SJCRH30 (cell line): ENCODE results near the gene COA5. TPM values are rescaled to one million over a fixed set of nuclear protein-coding genes. Genes with fewer than 3 reads are reported as not detected.

Experiments
- DNase-seq, 2 experiments: peaks; one replicate each; pipeline ENCODE4 v3.0.0-alpha.2; 2015 to 2020
- H3K27ac ChIP-seq: fragments of 250-450 bp; sonication (Bioruptor Pico); 2 replicates; pipeline ENCODE4 v1.5.1; 2020; ENCODE audit warnings: mild to moderate bottlenecking, moderate library complexity
- H3K27me3 ChIP-seq: fragments of 250-450 bp; sonication (Bioruptor Pico); 2 replicates; pipeline ENCODE4 v1.5.1; 2020; ENCODE audit warnings: mild to moderate bottlenecking, moderate library complexity
- H3K36me3 ChIP-seq: fragments of 250-450 bp; sonication (Bioruptor Pico); 2 replicates; pipeline ENCODE4 v1.5.1; 2020; ENCODE audit warnings: mild to moderate bottlenecking, moderate library complexity
- H3K4me1 ChIP-seq: fragments of 250-450 bp; sonication (Bioruptor Pico); 2 replicates; pipeline ENCODE4 v1.5.1; 2020; ENCODE audit warnings: mild to moderate bottlenecking, moderate library complexity
- H3K4me3 ChIP-seq: fragments of 250-450 bp; sonication (Bioruptor Pico); 2 replicates; pipeline ENCODE4 v1.5.1; 2020; ENCODE audit warnings: mild to moderate bottlenecking, moderate library complexity
- H3K9me3 ChIP-seq: fragments of 250-450 bp; sonication (Bioruptor Pico); replicated peaks from 2 replicates; pipeline ENCODE4 v1.5.1; 2020; ENCODE audit warnings: mild to moderate bottlenecking, moderate library complexity
- total RNA-seq: library from RNA; depleted of rRNA; stranded (reverse); fragments of >200 nt; shearing (Covaris generic); gene quantifications from 2 replicates; pipeline ENCODE4 v1.2.3, GENCODE V29; 2014

The COA5 gene
- total RNA-seq, 1 experiment from 2014 or later, result 37.6 TPM

DNA sequence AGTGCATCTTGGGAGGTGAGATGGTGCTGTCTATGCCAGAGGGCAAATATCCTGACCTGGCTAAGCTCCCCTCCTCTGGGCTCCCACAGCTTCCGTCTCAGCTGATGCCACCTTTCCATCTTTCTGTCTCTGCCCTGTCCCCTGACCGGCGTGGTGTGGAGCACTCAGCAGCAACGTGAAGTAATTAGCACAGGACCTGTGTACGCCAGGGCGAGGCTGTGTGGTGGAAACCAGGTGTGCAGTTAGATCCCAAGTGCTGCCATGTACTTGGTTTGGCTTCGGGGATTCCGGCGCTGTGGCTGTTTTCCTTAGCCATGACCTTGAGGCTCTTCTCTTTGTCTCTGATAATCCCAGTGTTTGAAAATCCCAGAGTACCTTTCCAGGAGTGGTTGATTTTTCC, 36.5 kb downstream of the COA5 start:
- no peak overlapping the region for H3K4me3 ChIP-seq
- no peak overlapping the region for H3K27ac ChIP-seq
- H3K4me1 ChIP-seq, result no peaks in the 10 kb centered on the region
- no peaks in the 10 kb centered on the region for H3K27me3 ChIP-seq
- H3K9me3 ChIP-seq, result no peaks in the 10 kb centered on the region
- DNase-seq, result no peak
- 0 out of 2 replicates have a peak, but pooled peaks cover 1% of the 10 kb centered on the region for H3K36me3 ChIP-seq

DNA sequence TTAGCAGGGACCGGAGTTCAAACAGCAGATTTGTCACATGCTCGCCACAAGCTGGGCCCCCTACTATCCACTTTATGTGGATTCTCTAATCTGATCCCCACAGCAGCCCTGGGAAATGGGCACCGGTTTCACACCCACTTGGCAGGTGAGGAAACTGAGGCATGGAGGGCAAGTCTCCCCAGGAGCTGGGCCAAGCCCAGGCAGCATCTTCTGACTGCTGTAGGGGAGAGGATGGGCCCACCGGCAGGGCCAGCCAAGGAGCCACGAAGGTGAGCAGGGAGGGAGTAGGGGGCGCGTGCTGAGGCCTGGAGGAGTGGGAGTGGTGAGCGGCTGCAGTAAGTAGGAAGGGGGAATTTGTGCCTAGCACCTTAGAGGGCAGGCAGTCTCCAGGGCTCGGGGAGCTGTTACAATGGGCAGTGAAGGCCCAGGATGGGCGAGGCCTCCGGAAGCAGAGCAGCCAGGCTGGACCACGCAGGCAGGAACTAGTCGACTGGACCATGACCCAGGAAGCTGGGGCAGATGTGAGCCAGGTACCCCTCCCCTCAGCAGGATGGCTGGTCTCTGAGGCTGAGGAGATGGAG, 37.1 kb downstream of the COA5 start:
- H3K4me1 ChIP-seq, result no peaks in the 10 kb centered on the region
- H3K9me3 ChIP-seq, result no peaks in the 10 kb centered on the region
- H3K27me3 ChIP-seq, result no peaks in the 10 kb centered on the region
- no peak overlapping the region for H3K27ac ChIP-seq
- DNase-seq, result no peak
- 0 out of 2 replicates have a peak, but pooled peaks cover 5% of the 10 kb centered on the region for H3K36me3 ChIP-seq
- H3K4me3 ChIP-seq, result no peak overlapping the region

DNA sequence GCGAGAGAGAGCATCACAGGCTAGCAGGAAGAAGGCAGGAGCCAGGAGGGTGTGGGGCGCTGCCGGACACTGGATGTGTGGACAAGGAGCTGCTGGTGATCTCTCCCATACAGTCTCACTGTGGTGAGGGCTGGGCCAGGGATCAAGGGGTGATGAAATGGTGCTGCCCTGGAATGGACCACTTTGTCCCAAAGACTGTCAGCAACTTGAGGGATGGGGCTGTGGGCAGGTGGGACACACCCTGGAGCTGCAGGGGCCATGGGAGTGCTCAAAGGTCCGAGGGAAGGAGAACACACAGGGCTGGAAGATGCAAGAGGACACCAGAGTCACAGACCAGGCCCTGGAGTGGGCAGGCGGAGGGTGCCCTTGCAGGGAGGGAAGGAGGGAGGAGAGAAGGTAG, 38.0 kb downstream of the COA5 start:
- no peak for DNase-seq
- no peaks in the 10 kb centered on the region for H3K27me3 ChIP-seq
- no peak overlapping the region for H3K4me3 ChIP-seq
- no peaks in the 10 kb centered on the region for H3K9me3 ChIP-seq
- H3K36me3 ChIP-seq, result 0 out of 2 replicates have a peak, but pooled peaks cover 5% of the 10 kb centered on the region
- H3K4me1 ChIP-seq, result no peaks in the 10 kb centered on the region
- H3K27ac ChIP-seq, result no peak overlapping the region

DNA sequence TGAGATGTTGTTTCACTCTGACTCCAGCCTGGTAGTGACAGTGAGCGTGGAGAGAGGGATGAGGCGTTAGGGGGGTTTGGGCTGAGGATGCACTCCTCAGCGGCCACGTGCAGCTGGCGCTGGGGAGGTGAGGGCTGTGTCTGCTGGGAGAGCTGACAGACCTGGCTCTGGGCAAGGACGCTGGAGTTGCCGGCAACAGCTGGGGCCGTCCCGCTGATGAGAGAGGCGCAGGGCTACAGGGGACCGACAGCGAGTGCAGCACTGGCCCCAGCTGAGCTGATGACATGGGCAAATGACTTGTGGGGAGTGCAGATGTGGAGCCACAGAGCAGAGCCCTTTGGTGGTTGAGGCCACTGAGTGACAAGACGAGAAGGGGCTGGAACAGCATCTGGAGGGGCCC, 38.4 kb downstream of the COA5 start:
- H3K4me3 ChIP-seq, result no peak overlapping the region
- DNase-seq, result no peak
- no peak overlapping the region for H3K27ac ChIP-seq
- H3K27me3 ChIP-seq, result no peaks in the 10 kb centered on the region
- no peaks in the 10 kb centered on the region for H3K4me1 ChIP-seq
- H3K9me3 ChIP-seq, result no peaks in the 10 kb centered on the region
- 0 out of 2 replicates have a peak, but pooled peaks cover 5% of the 10 kb centered on the region for H3K36me3 ChIP-seq

DNA sequence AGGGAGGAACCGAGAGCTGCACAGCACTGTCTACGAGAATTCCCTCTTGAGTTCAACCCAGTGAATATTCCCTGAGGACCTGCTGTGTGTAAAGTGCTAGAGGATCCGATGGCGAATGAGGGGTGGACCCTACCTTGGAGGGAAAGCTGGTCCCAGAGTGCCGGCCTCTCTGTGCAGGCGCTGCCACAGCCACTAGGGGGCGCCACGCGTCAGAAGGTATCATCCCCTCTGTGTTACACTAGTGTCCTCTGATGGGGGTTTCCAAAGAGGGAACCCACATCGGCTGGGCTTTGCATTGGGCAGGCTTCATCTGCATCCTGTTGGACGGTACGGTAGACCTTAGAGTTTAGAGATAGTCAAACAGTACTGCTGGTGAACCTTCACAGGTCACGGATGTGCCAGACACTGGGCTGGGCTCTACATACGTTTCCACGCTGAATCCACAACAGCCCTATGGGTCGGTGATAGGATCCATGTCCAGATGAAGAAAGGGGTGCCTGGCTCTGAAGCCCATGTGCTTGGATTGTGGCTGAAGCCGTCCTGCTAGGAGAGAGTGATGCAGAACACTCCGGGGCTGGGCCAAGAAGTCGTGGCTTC, 39.0 kb downstream of the COA5 start:
- Histone ChIP-seq H3K4me1 (no peaks in the 10 kb centered on the region), H3K9me3 (no peaks in the 10 kb centered on the region), H3K27me3 (no peaks in the 10 kb centered on the region), H3K36me3 (peaks cover 5% of the 10 kb centered on the region), H3K4me3 (no peak overlapping the region), H3K27ac (no peak overlapping the region)
- peak; percentile 60 to 68 for DNase-seq

DNA sequence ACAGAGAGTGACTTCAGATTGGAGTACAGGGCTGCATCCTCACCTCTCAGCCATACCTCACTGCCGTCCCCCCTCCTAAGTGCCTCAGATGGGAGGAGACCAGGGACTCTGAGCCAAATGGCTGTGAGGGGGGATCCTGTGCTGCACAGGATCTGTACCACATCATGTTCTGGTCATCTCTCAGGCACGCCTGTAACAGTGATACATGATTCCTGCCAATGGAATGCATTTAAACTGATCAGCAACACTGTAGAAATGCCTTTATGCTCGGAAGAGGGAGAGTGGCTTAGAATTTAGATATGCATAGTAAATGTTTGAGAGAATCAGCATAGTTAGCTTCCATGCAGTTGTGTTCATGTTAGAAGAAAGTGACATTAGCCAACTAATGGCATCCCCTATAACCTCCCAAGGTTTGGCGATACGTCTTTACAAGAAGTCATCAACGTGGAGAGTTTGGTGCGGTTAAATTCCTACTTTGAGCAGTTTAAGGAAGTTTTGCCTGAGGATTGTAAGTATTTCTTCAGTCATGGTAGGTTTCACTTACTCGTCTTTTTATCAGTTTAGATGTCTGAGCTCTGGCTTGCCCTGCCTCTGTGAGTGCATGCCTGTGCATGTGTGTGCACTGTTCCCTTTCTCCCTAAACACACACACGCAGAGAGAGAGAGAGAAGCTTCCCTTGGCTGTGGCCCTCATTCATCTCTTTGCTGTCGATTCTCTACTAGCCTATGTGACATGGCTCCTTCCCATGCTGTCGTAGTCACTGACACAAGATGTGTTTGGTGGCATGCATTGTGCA, 40.0 kb downstream of the COA5 start:
- Histone ChIP-seq H3K27ac (no peak overlapping the region), H3K4me1 (no peaks in the 10 kb centered on the region), H3K9me3 (no peaks in the 10 kb centered on the region), H3K4me3 (no peak overlapping the region), H3K36me3 (peaks cover 5% of the 10 kb centered on the region), H3K27me3 (no peaks in the 10 kb centered on the region)
- DNase-seq, result no peak

DNA sequence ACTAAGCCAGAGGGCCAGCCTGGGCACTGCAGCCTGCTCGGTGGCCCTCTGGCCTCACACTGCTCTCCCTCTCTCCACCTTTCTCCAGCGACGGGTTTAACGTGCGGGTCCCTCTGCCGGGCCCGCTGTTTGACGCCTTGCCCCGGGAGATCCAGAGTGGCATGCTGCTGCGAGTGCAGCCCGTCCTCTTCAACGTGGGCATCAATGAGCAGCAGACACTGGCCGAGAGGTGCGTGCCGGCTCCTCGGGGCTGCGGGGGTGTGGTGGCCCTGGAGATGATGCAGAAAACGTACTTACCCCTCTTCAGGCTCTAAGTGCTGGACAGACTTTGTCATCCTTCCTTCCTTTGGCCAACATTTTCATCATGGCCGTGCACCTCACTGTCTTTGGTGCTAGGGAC, 42.4 kb downstream of the COA5 start:
- Histone ChIP-seq H3K27me3 (no peaks in the 10 kb centered on the region), H3K36me3 (peaks cover 5% of the 10 kb centered on the region), H3K4me3 (no peak overlapping the region), H3K27ac (no peak overlapping the region), H3K4me1 (no peaks in the 10 kb centered on the region), H3K9me3 (no peaks in the 10 kb centered on the region)
- DNase-seq, result no peak

DNA sequence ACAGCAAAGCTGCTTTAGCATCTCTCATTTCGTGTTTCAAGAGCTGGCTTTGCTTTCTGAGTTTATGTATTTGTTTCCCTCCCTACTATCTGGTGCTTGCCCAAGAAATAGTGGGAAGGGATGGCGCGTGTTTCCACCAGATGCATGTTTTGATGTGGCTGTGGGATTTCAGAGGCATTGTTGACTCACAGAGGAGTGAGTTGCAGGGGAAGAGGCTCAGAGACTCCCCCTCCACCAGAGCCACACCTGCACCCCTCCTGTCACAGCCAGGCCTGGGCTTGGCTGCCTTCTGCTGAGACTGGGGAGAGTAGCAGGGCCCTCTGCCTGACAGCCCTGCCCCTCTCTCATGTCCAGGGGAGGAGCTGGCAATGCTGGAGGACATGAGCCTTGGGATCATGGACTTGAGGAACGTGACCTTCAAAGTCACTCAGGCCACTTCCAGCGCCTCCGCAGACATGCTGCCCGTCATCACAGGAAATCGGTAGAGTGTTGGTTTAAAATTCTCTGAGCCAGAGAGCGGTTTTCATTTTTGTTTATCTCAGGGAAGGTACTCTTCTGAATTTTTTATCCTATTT, 42.9 kb downstream of the COA5 start:
- H3K27ac ChIP-seq, result no peak overlapping the region
- H3K36me3 ChIP-seq, result peaks cover 5% of the 10 kb centered on the region

DNA sequence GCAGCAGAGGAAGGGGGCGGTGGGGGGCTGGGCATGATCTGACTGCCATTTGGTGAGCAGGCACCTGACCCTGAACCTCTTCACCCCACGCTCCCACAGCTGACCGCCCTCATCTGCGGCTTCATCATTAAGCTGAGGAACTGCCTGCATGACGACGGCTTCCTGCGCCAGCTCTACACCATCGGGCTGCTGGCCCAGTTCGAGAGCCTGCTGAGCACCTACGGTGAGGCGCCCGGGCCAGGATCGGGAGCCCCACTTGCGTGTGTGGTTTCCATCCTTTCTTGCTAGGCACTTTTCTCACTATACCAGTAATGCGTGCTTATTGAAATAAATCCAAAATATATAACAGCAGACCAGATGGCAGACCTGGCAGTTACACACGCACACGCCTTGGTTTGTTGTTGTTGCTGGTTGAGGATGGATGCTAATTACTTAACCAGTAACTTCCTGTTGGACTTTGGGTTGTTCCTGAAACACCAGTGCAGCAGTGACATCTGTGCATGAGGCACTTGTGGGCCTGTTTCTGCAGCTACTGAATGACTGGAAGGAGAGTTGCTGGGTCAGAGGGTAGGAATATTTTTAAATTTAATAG, 43.7 kb downstream of the COA5 start:
- Histone ChIP-seq H3K4me3 (no peak overlapping the region), H3K4me1 (no peaks in the 10 kb centered on the region)

More for the DNA sequence above, 42.9 kb downstream of the COA5 start:
- Histone ChIP-seq H3K9me3 (no peaks in the 10 kb centered on the region), H3K27me3 (no peaks in the 10 kb centered on the region), H3K4me3 (no peak overlapping the region), H3K4me1 (no peaks in the 10 kb centered on the region)
- DNase-seq, result no peak

DNA sequence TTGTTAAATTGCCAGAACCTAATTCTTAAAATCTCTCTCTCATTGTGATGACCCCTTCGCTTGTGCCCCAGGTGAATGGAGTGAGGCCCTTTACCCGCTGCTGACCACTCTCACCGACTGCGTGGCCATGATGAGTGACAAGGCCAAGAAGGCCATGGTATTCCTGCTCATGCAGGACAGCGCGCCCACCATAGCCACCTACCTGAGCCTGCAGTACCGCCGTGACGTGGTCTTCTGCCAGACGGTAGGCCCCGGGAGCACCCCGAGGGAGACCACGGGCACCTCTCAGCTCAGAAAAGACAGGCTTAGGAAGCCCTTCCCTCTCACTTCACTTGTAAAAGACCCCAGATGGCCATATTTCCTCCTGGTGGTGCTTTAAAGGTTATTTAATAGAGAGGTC, 44.9 kb downstream of the COA5 start:
- Histone ChIP-seq H3K27me3 (no peaks in the 10 kb centered on the region), H3K27ac (no peak overlapping the region), H3K4me3 (no peak overlapping the region), H3K36me3 (peaks cover 10% of the 10 kb centered on the region), H3K9me3 (no peaks in the 10 kb centered on the region), H3K4me1 (no peaks in the 10 kb centered on the region)
- no peak for DNase-seq

More for the DNA sequence above, 43.7 kb downstream of the COA5 start:
- H3K27me3 ChIP-seq, result no peaks in the 10 kb centered on the region
- H3K9me3 ChIP-seq, result no peaks in the 10 kb centered on the region
- DNase-seq, result no peak
- peaks cover 5% of the 10 kb centered on the region for H3K36me3 ChIP-seq
- H3K27ac ChIP-seq, result no peak overlapping the region

DNA sequence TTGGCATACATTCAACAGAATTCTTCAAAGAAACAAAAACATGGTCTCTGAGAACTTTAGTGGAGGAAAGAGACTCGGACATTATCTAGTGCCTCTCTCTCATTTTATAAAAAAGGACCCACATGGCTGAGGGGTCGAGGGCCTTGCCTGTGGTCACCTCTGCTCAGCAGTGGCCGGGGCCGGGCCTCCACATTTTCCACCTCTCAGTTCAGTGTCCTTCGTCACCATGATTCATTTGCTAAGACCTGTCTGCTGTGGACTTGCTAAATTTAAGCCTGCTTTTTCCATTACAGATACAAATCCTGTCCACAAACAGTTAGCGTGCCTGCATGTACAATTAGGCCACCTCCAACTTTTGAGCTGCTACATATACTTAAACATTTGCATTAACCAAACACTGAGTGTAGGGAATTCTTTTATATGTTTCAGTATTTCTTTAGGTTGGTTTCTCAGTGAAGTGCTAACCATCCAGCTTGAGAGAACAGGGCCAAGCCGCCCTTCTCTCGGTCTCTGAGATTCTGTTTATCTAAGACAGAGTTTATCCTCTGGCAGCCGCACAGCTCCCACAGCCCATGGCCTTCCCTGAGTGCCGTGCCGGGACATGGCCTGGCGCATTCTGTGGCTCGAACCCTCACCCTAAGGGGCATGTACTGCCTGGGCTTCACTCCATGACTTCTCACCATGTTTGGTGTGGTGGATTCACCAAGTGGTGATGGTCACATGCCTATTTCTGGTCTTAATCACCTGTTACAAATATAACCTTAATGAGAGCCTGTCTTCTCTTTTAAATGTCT, 46.2 kb downstream of the COA5 start:
- no peak for DNase-seq
- peaks cover 10% of the 10 kb centered on the region for H3K36me3 ChIP-seq

DNA sequence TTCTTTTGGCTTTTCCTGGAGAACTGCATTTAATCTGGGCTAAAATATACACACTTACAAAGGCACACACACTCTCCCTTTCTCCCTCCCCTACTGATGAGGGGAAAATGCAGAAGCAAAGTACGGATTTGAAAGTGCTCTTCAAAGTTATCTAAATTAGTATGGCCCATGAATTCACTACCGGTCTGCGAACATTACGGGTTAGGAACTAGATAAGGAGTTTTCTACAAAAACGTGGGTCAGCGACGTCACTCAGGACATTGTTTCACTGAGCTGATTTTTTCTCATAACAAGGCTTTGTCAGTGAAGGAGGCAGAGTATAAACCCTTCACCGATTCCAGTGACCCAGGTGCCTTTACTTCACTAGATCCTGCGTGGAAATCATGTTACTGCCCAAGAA, 47.3 kb downstream of the COA5 start:
- H3K27ac ChIP-seq, result no peak overlapping the region
- no peaks in the 10 kb centered on the region for H3K27me3 ChIP-seq
- H3K4me3 ChIP-seq, result no peak overlapping the region
- H3K36me3 ChIP-seq, result peaks cover 5% of the 10 kb centered on the region
- DNase-seq, result no peak
- no peaks in the 10 kb centered on the region for H3K4me1 ChIP-seq
- no peaks in the 10 kb centered on the region for H3K9me3 ChIP-seq

More for the DNA sequence above, 46.2 kb downstream of the COA5 start:
- H3K4me1 ChIP-seq, result no peaks in the 10 kb centered on the region
- H3K27me3 ChIP-seq, result no peaks in the 10 kb centered on the region
- H3K4me3 ChIP-seq, result no peak overlapping the region
- H3K9me3 ChIP-seq, result no peaks in the 10 kb centered on the region
- H3K27ac ChIP-seq, result no peak overlapping the region

DNA sequence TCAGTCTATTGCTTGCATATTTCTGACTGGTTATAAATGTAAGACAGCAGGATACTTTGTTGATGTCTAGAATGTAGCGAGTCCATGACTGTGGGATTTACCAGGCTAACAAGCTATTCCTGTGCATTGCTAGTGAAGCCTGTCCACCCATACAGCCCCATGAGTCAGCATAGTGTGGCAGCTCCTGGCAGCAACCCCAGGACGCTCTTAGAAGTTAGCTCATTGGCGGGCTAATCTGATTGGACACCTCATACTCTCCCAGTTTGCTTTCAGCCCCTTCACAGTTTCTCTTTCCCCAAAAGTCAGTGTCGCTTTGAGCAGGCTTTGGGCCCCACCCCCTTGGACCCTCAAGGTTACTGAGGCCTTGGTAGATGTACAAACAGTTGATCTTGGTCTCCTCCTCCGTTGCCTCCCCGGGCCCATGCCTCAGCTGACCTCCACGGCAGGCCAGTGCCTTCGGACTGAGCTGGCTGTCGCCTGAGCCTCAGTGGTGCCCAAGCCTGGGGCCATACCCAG, 48.0 kb downstream of the COA5 start:
- no peak for DNase-seq
- H3K4me3 ChIP-seq, result no peak overlapping the region
- no peaks in the 10 kb centered on the region for H3K27me3 ChIP-seq
- no peaks in the 10 kb centered on the region for H3K4me1 ChIP-seq
- H3K9me3 ChIP-seq, result no peaks in the 10 kb centered on the region
- no peak overlapping the region for H3K27ac ChIP-seq
- H3K36me3 ChIP-seq, result peaks cover 5% of the 10 kb centered on the region

DNA sequence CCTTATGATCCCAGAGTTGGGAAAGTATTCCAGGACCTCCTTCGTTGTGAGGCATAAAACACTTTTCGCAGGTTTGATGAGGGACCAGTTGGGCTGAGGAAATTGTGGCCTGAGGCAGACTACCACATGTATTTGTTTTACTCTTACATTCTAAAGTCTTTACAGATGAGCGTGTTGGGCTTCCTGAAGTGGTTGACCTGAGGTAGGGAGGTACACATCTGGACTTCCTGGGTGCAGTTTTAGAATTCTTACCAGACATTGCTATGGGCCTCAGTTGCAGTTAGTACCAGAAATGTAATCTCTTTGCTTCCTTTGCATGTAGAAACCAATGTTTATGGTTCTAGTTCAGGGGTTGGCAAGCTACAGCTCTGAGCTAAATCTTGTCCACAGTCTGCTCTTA, 48.7 kb downstream of the COA5 start:
- Histone ChIP-seq H3K36me3 (peaks cover 5% of the 10 kb centered on the region), H3K4me3 (no peak overlapping the region), H3K9me3 (no peaks in the 10 kb centered on the region), H3K4me1 (no peaks in the 10 kb centered on the region), H3K27me3 (no peaks in the 10 kb centered on the region), H3K27ac (no peak overlapping the region)
- no peak for DNase-seq
